K562 (cell line): ENCODE data around the gene COL16A1. TPM values are rescaled to one million over a fixed set of nuclear protein-coding genes. Genes with fewer than 3 reads are reported as not detected.

Experiments
- ATAC-seq: fragments of 200-7000 bp; cut with Tn5 transposase; 3 replicates; pipeline ENCODE4 v1.9.1; 2020; ENCODE audit warnings: moderate library complexity
- BruUV-seq: library from RNA; stranded (reverse); fragments of 400-500 nt; replicated peaks from 2 replicates; lab custom pipeline; 2021; lab: Mats Ljungman, UMichigan
- CTCF ChIA-PET: fragments of 300-600 bp; formaldehyde crosslinking; extraction: SDS; loops from one replicate; lab custom pipeline; 2021; ENCODE audit warnings: low intra/inter-chr PET ratio; lab: Yijun Ruan, JAX
- POLR2A ChIA-PET: fragments of 300-600, 350-650 bp; sonication (Branson Sonifier 250); formaldehyde crosslinking; extraction: SDS; loops from one replicate; lab custom pipeline; 2021; ENCODE audit warnings: antibody characterized with exemption, inconsistent platforms; lab: Yijun Ruan, JAX
- DNase-seq, 4 experiments: peaks; one replicate each; pipeline versions ENCODE4 v3.0.0 to v3.0.0-alpha.2; 2011 to 2018; ENCODE audit warnings: low spot score in 3 of 4, mixed read lengths in 3 of 4; ENCODE audit errors: extremely low read depth in 1 of 4
- FAIRE-seq: peaks from 2 replicates; lab custom pipeline; 2011; peaks lifted over from hg19 to GRCh38; lab: Jason Lieb, UNC
- H2AFZ ChIP-seq: 2 replicates; pipeline ENCODE4 v1.6.0; 2011; ENCODE audit warnings: low read depth, low read length, control low read depth, inconsistent platforms
- H3K27ac ChIP-seq: fragments of 200-600 bp; 3 replicates; pipeline ENCODE4 v1.8.0; 2011; ENCODE audit warnings: low read depth, mild to moderate bottlenecking, control low read depth, inconsistent platforms, low read length, moderate library complexity, mixed read lengths; ENCODE audit errors: extremely low read depth
- H3K27me3 ChIP-seq, 2 experiments: fragments of 300-600 bp in 1 of 2; 2 replicates in 1 of 2; 3 replicates in 1 of 2; pipeline versions ENCODE4 v1.6.0 to v1.8.0; 2011; ENCODE audit warnings: inconsistent platforms in 2 of 2, low read length in 2 of 2, mild to moderate bottlenecking in 1 of 2, mixed read lengths in 1 of 2, moderate library complexity in 1 of 2; ENCODE audit not compliant: control insufficient read depth in 2 of 2, insufficient read depth in 2 of 2
- H3K36me3 ChIP-seq: fragments of 300-600 bp; 3 replicates; pipeline ENCODE4 v1.8.0; 2011; ENCODE audit warnings: mild to moderate bottlenecking, low read length, inconsistent platforms; ENCODE audit not compliant: control insufficient read depth, insufficient read depth
- H3K4me1 ChIP-seq, 2 experiments: fragments of 200-600 bp in 1 of 2; replicated peaks in 1 of 2; 2 replicates in 1 of 2; 3 replicates in 1 of 2; pipeline versions ENCODE4 v1.5.1 to v1.8.0; 2011; ENCODE audit warnings: inconsistent platforms in 2 of 2, low read length in 2 of 2, mild to moderate bottlenecking in 1 of 2, mixed read lengths in 1 of 2, moderate library complexity in 1 of 2; ENCODE audit not compliant: control insufficient read depth in 2 of 2, insufficient read depth in 2 of 2
- H3K4me2 ChIP-seq: 2 replicates; pipeline ENCODE4 v1.6.1; 2011; ENCODE audit warnings: low read length, control low read depth, inconsistent platforms, mixed read lengths; ENCODE audit not compliant: insufficient read depth
- H3K4me3 ChIP-seq: fragments of 200-600 bp; sonication (generic), shearing (Covaris generic); 2 replicates; pipeline ENCODE4 v1.5.1; 2016; ENCODE audit warnings: control low read depth, inconsistent platforms
- H3K79me2 ChIP-seq: fragments of 200-600 bp; 3 replicates; pipeline ENCODE4 v1.8.0; 2011; ENCODE audit warnings: low read length, inconsistent platforms; ENCODE audit not compliant: control insufficient read depth, insufficient read depth
- H3K9ac ChIP-seq, 2 experiments: 2 replicates each; pipeline versions ENCODE4 v1.6.0 to v1.6.1; 2011; ENCODE audit warnings: low read depth in 2 of 2, low read length in 2 of 2, control low read depth in 1 of 2, inconsistent platforms in 1 of 2, mild to moderate bottlenecking in 1 of 2, mixed read lengths in 1 of 2; ENCODE audit not compliant: insufficient read depth in 1 of 2
- H3K9me1 ChIP-seq: one replicate; pipeline ENCODE4 v1.6.0; 2011; ENCODE audit warnings: inconsistent platforms, mild to moderate bottlenecking, low read length, moderate library complexity; ENCODE audit not compliant: control insufficient read depth, insufficient read depth
- H3K9me3 ChIP-seq: replicated peaks from 2 replicates; pipeline ENCODE4 v1.5.1; 2011; ENCODE audit warnings: low read depth, low read length, inconsistent platforms; ENCODE audit not compliant: control insufficient read depth, insufficient read depth
- H4K20me1 ChIP-seq: replicated peaks from 2 replicates; pipeline ENCODE4 v1.6.1; 2011; ENCODE audit warnings: low read length, inconsistent platforms, mixed read lengths; ENCODE audit not compliant: control insufficient read depth, insufficient read depth
- BDP1 ChIP-seq: IDR thresholded peaks from 3 replicates; pipeline ENCODE4 v1.6.1; 2011; ENCODE audit not compliant: insufficient read length, insufficient read depth
- FOSL1 ChIP-seq: fragments of 200-800 bp; sonication (Bioruptor generic); conservative IDR thresholded peaks from 2 replicates; pipeline ENCODE4 v1.6.1; 2016; ENCODE audit warnings: missing genetic modification characterization, missing compliant biosample characterization
- GATAD2A ChIP-seq: fragments of 450-650 bp; IDR thresholded peaks from 2 replicates; pipeline ENCODE4 v1.6.1; 2017
- HNRNPK ChIP-seq: fragments of 200-400 bp; formaldehyde crosslinking; IDR thresholded peaks from one replicate; pipeline ENCODE4 v1.6.1; 2018; ENCODE audit warnings: mild to moderate bottlenecking, low read depth, low read length; ENCODE audit not compliant: poor library complexity, severe bottlenecking
- TAF7 ChIP-seq: fragments of 450-650 bp; IDR thresholded peaks from 2 replicates; pipeline ENCODE4 v1.6.1; 2016; ENCODE audit warnings: missing genetic modification characterization, missing compliant biosample characterization
- ZNF143 ChIP-seq: sonication (generic); formaldehyde crosslinking; IDR thresholded peaks from 2 replicates; pipeline ENCODE4 v1.9.0; 2022; ENCODE audit warnings: mild to moderate bottlenecking, missing genetic modification reagents
- WGBS: fragments of 100-300 bp; shearing (Covaris generic); methylation state at CpG from one replicate; pipeline ENCODE4 v1.1.6; 2016; ENCODE audit warnings: low coverage, mixed read lengths; ENCODE audit not compliant: insufficient coverage; ENCODE audit errors: missing lambda C conversion rate; 5-methylcytosine and 5-hydroxymethylcytosine counted together
- in situ Hi-C: fragments of 300-500 bp; cut with MboI; formaldehyde crosslinking; loops from 4 replicates; pipeline ENCODE4 v1.15.0; 2018; ENCODE audit warnings: inconsistent platforms, mixed read lengths
- intact Hi-C: fragments of 100-400 bp; cut with micrococcal nuclease; formaldehyde crosslinking; loops from 2 replicates; pipeline ENCODE4 v1.14.2; 2022
- polyA plus RNA-seq, 8 experiments: library from polyadenylated mRNA; depleted of rRNA in 4 of 8; stranded (reverse) in 5 of 8; unstranded in 3 of 8; fragments of >200 nt; fragmentation: Nextera tagmentation in 2 of 8; fragmentation: Illumina TruSeq in 1 of 8; extraction: Ambion mirVana in 2 of 8; extraction: Trizol in 1 of 8; gene quantifications; 2 replicates each; pipeline versions ENCODE4 v1.2.1 to v1.2.3, GENCODE V29; 2011 to 2014; ENCODE audit warnings: inconsistent platforms in 1 of 8, missing spikeins in 1 of 8
- total RNA-seq, 7 experiments: library from RNA; depleted of rRNA in 6 of 7; stranded (reverse); fragments of >200 nt in 6 of 7; fragmentation: Illumina TruSeq in 2 of 7; extraction: Trizol in 2 of 7; gene quantifications; 2 replicates each; pipeline versions ENCODE4 v1.2.1 to v1.2.3, GENCODE V29; 2011 to 2021; ENCODE audit warnings: low replicate concordance in 1 of 7

Gene COL16A1
- total and polyA plus RNA-seq, 9 of the 15 experiments (the other 6 are each of a cell fraction or from before 2014, with no cell fraction given) = 0.11 to 0.60 (median 0.11) TPM; not detected in 6

GRCh38 chr1:31660871-31661455 lies 42.9 kb downstream of the COL16A1 start:
- peaks cover 20% of the 10 kb centered on the region; the same call in 1 of the 2 replicates for H4K20me1 ChIP-seq
- FAIRE-seq (no peak), DNase-seq (no peak), ATAC-seq (no peak)
- no peak overlapping the region for H3K4me2 ChIP-seq
- H3K9ac ChIP-seq = no peak overlapping the region
- no peak overlapping the region for H2AFZ ChIP-seq
- ChIA-PET POLR2A (interaction anchor here (1.4 to 2.0 kb wide), 2 partner anchors 10 to 17 kb away, joined by 7 to 11 read pairs; partner anchors contain the start of gene PEF1), CTCF (no interaction called here)
- intact Hi-C loops = loop anchor here (5.0 kb wide), 1 partner anchor 751 kb away; no protein-coding TSS in a partner anchor
- H3K36me3 ChIP-seq = no peaks in the 10 kb centered on the region
- no peaks in the 10 kb centered on the region for H3K9me1 ChIP-seq
- H3K27ac ChIP-seq = no peak overlapping the region
- H3K4me3 ChIP-seq = no peak overlapping the region
- TF ChIP-seq TAF7 (tag) = no peak
- no peak for TF ChIP-seq ZNF143 (CRISPR knock-in tag)
- no peak for TF ChIP-seq FOSL1 (tag)
- no peak for TF ChIP-seq HNRNPK
- no peak for TF ChIP-seq GATAD2A
- no peak for TF ChIP-seq BDP1
- no TSS peak for BruUV-seq
- no peaks in the 10 kb centered on the region for H3K79me2 ChIP-seq
- in situ Hi-C loops = no loop called here
- H3K4me1 ChIP-seq = peaks cover 0 to 3% of the 10 kb centered on the region in 2 experiments; a peak in 1 of 5 replicates
- WGBS = 0% methylated on average over 4 of the region's 4 CpGs
- peaks cover 33 to 77% of the 10 kb centered on the region in 2 experiments; a peak in 4 of 5 replicates for H3K27me3 ChIP-seq
- no peaks in the 10 kb centered on the region for H3K9me3 ChIP-seq
